HEK293 (cell line): ENCODE measurements around the gene RNASEH2A.

Experiments used
- FEZF1 ChIP-seq: fragments of 450-650 bp; formaldehyde crosslinking; IDR thresholded peaks from 2 replicates; pipeline ENCODE4 v1.5.1; 2016; ENCODE audit warnings: missing biosample characterization, missing genetic modification characterization
- GFI1B ChIP-seq: fragments of 450-650 bp; formaldehyde crosslinking; IDR thresholded peaks from 2 replicates; pipeline ENCODE4 v1.5.1; 2016; ENCODE audit warnings: missing biosample characterization, missing genetic modification characterization
- HOXA7 ChIP-seq: sonication (generic); formaldehyde crosslinking; IDR thresholded peaks from 2 replicates; pipeline ENCODE4 v1.8.1; 2022; ENCODE audit warnings: missing genetic modification reagents, borderline replicate concordance
- KLF1 ChIP-seq: fragments of 450-650 bp; formaldehyde crosslinking; IDR thresholded peaks from 2 replicates; pipeline ENCODE4 v1.5.1; 2016; ENCODE audit warnings: missing biosample characterization, missing genetic modification characterization
- OVOL3 ChIP-seq: fragments of 450-650 bp; formaldehyde crosslinking; IDR thresholded peaks from 2 replicates; pipeline ENCODE4 v1.5.1; 2016; ENCODE audit warnings: missing biosample characterization, missing genetic modification characterization
- PRDM4 ChIP-seq: fragments of 450-650 bp; formaldehyde crosslinking; IDR thresholded peaks from 2 replicates; pipeline ENCODE4 v1.5.1; 2017; ENCODE audit warnings: missing biosample characterization, missing genetic modification characterization
- SP2 ChIP-seq: fragments of 450-650 bp; formaldehyde crosslinking; IDR thresholded peaks from 2 replicates; pipeline ENCODE4 v1.5.1; 2016; ENCODE audit warnings: missing biosample characterization, missing genetic modification characterization
- TCF7L2 ChIP-seq: IDR thresholded peaks from 2 replicates; pipeline ENCODE4 v1.6.1; 2011; ENCODE audit warnings: low read depth, mild to moderate bottlenecking, inconsistent platforms, low read length, moderate library complexity, borderline replicate concordance
- ZFP41 ChIP-seq: fragments of 450-650 bp; formaldehyde crosslinking; IDR thresholded peaks from 2 replicates; pipeline ENCODE4 v1.5.1; 2016; ENCODE audit warnings: missing biosample characterization, missing genetic modification characterization, borderline replicate concordance
- ZNF132 ChIP-seq: fragments of 450-650 bp; formaldehyde crosslinking; IDR thresholded peaks from 2 replicates; pipeline ENCODE4 v1.5.1; 2017; ENCODE audit warnings: missing biosample characterization, missing genetic modification characterization, borderline replicate concordance
- ZNF138 ChIP-seq: fragments of 450-650 bp; formaldehyde crosslinking; IDR thresholded peaks from 2 replicates; pipeline ENCODE4 v1.5.1; 2016; ENCODE audit warnings: missing biosample characterization, missing genetic modification characterization, borderline replicate concordance
- ZNF140 ChIP-seq: fragments of 450-650 bp; formaldehyde crosslinking; IDR thresholded peaks from 2 replicates; pipeline ENCODE4 v1.5.1; 2016; ENCODE audit warnings: missing biosample characterization, missing genetic modification characterization
- ZNF214 ChIP-seq: fragments of 450-650 bp; formaldehyde crosslinking; IDR thresholded peaks from 2 replicates; pipeline ENCODE4 v1.5.1; 2017; ENCODE audit warnings: missing biosample characterization, mild to moderate bottlenecking, missing genetic modification characterization, borderline replicate concordance
- ZNF239 ChIP-seq: fragments of 450-650 bp; formaldehyde crosslinking; IDR thresholded peaks from 2 replicates; pipeline ENCODE4 v1.5.1; 2016; ENCODE audit warnings: missing biosample characterization, missing genetic modification characterization
- ZNF248 ChIP-seq: fragments of 450-650 bp; formaldehyde crosslinking; IDR thresholded peaks from 2 replicates; pipeline ENCODE4 v1.5.1; 2017; ENCODE audit warnings: missing biosample characterization, missing genetic modification characterization
- ZNF26 ChIP-seq: fragments of 450-650 bp; formaldehyde crosslinking; IDR thresholded peaks from 2 replicates; pipeline ENCODE4 v1.5.1; 2016; ENCODE audit warnings: missing biosample characterization, missing genetic modification characterization
- ZNF335 ChIP-seq: fragments of 450-650 bp; formaldehyde crosslinking; conservative IDR thresholded peaks from 2 replicates; pipeline ENCODE4 v1.5.1; 2016; ENCODE audit warnings: missing biosample characterization, missing genetic modification characterization
- ZNF350 ChIP-seq: fragments of 450-650 bp; formaldehyde crosslinking; IDR thresholded peaks from 2 replicates; pipeline ENCODE4 v1.5.0; 2017; ENCODE audit warnings: missing biosample characterization, mild to moderate bottlenecking, missing genetic modification characterization
- ZNF549 ChIP-seq: fragments of 450-650 bp; IDR thresholded peaks from 2 replicates; pipeline ENCODE4 v1.5.1; 2018; ENCODE audit warnings: missing biosample characterization, missing genetic modification characterization, mild to moderate bottlenecking, inconsistent platforms, moderate library complexity
- ZNF580 ChIP-seq: fragments of 450-650 bp; formaldehyde crosslinking; IDR thresholded peaks from 2 replicates; pipeline ENCODE4 v1.5.1; 2016; ENCODE audit warnings: missing biosample characterization, missing genetic modification characterization
- ZNF600 ChIP-seq: fragments of 450-650 bp; formaldehyde crosslinking; IDR thresholded peaks from 2 replicates; pipeline ENCODE4 v1.5.1; 2016; ENCODE audit warnings: missing biosample characterization, missing genetic modification characterization
- ZNF624 ChIP-seq: fragments of 450-650 bp; formaldehyde crosslinking; IDR thresholded peaks from 2 replicates; pipeline ENCODE4 v1.5.1; 2017; ENCODE audit warnings: missing biosample characterization, missing genetic modification characterization
- ZNF664 ChIP-seq: fragments of 450-650 bp; formaldehyde crosslinking; IDR thresholded peaks from 2 replicates; pipeline ENCODE4 v1.5.1; 2016; ENCODE audit warnings: missing biosample characterization, missing genetic modification characterization
- ZNF677 ChIP-seq: fragments of 450-650 bp; IDR thresholded peaks from 2 replicates; pipeline ENCODE4 v1.5.0; 2018; ENCODE audit warnings: missing biosample characterization, mild to moderate bottlenecking, missing genetic modification characterization, moderate library complexity
- ZNF692 ChIP-seq: fragments of 450-650 bp; formaldehyde crosslinking; IDR thresholded peaks from 2 replicates; pipeline ENCODE4 v1.5.1; 2016; ENCODE audit warnings: missing biosample characterization, missing genetic modification characterization
- ZNF768 ChIP-seq: fragments of 450-650 bp; formaldehyde crosslinking; IDR thresholded peaks from 2 replicates; pipeline ENCODE4 v1.5.1; 2018; ENCODE audit warnings: missing biosample characterization, mild to moderate bottlenecking, missing genetic modification characterization
- ZNF776 ChIP-seq: fragments of 450-650 bp; formaldehyde crosslinking; IDR thresholded peaks from 2 replicates; pipeline ENCODE4 v1.5.0; 2017; ENCODE audit warnings: missing biosample characterization, missing genetic modification characterization, borderline replicate concordance
- ZNF777 ChIP-seq: fragments of 450-650 bp; formaldehyde crosslinking; IDR thresholded peaks from 2 replicates; pipeline ENCODE4 v1.5.1; 2017; ENCODE audit warnings: missing biosample characterization, missing genetic modification characterization, borderline replicate concordance
- ZNF785 ChIP-seq: fragments of 450-650 bp; formaldehyde crosslinking; IDR thresholded peaks from 2 replicates; pipeline ENCODE4 v1.5.1; 2016; ENCODE audit warnings: missing biosample characterization, missing genetic modification characterization
- ZNF792 ChIP-seq: fragments of 450-650 bp; formaldehyde crosslinking; IDR thresholded peaks from 2 replicates; pipeline ENCODE4 v1.5.1; 2016; ENCODE audit warnings: missing biosample characterization, missing genetic modification characterization
- ZNF830 ChIP-seq: fragments of 450-650 bp; IDR thresholded peaks from 2 replicates; pipeline ENCODE4 v1.5.0; 2018; ENCODE audit warnings: missing biosample characterization, missing genetic modification characterization, low read depth, mild to moderate bottlenecking, moderate library complexity
- ZNF837 ChIP-seq: fragments of 450-650 bp; formaldehyde crosslinking; IDR thresholded peaks from 2 replicates; pipeline ENCODE4 v1.5.1; 2016; ENCODE audit warnings: missing biosample characterization, missing genetic modification characterization
- ZNF843 ChIP-seq: fragments of 450-650 bp; formaldehyde crosslinking; IDR thresholded peaks from 2 replicates; pipeline ENCODE4 v1.5.1; 2016; ENCODE audit warnings: missing biosample characterization, missing genetic modification characterization
- ZSCAN30 ChIP-seq: fragments of 450-650 bp; IDR thresholded peaks from 2 replicates; pipeline ENCODE4 v1.5.1; 2018; ENCODE audit warnings: missing biosample characterization, mild to moderate bottlenecking, missing genetic modification characterization, moderate library complexity
- ZSCAN4 ChIP-seq: fragments of 450-650 bp; formaldehyde crosslinking; IDR thresholded peaks from 2 replicates; pipeline ENCODE4 v1.5.1; 2017; ENCODE audit warnings: missing biosample characterization, missing genetic modification characterization

The RNASEH2A gene

GRCh38 chr19:12801466-12802266 is 4.7 kb upstream of the RNASEH2A start, which contains the start of the genes PRDX2 and THSD8 (continued):
- TF ChIP-seq ZNF132 (tag by site-specific recombination) (no peak), ZNF239 (tag by site-specific recombination) (no peak; the same call in 1 of the 2 replicates), ZNF248 (tag by site-specific recombination) (no peak), ZNF335 (tag by site-specific recombination) (peak; percentile 91), ZNF768 (no peak), HOXA7 (no peak), ZNF140 (tag by site-specific recombination) (no peak), ZNF138 (tag by site-specific recombination) (no peak), ZFP41 (tag by site-specific recombination) (no peak), ZSCAN4 (tag by site-specific recombination) (no peak), KLF1 (no peak), FEZF1 (tag by site-specific recombination) (no peak), ZNF830 (tag by site-specific recombination) (no peak), ZNF677 (tag by site-specific recombination) (no peak), ZSCAN30 (tag by site-specific recombination) (peak; percentile 95), ZNF214 (tag by site-specific recombination) (no peak), ZNF350 (tag by site-specific recombination) (no peak), PRDM4 (0 out of 2 replicates have a peak, but pooled peaks have one; percentile 9), ZNF664 (tag by site-specific recombination) (no peak), ZNF777 (tag by site-specific recombination) (peak; percentile 45; the same call in 1 of the 2 replicates), GFI1B (tag by site-specific recombination) (no peak), TCF7L2 (0 out of 2 replicates have a peak, but pooled peaks have one; percentile 20), ZNF785 (tag by site-specific recombination) (0 out of 2 replicates have a peak, but pooled peaks have one; percentile 18), ZNF600 (tag by site-specific recombination) (peak; percentile 46; the same call in 1 of the 2 replicates), ZNF843 (tag by site-specific recombination) (peak; percentile 51), ZNF580 (tag by site-specific recombination) (no peak), OVOL3 (tag by site-specific recombination) (no peak), ZNF26 (tag by site-specific recombination) (no peak), ZNF792 (0 out of 2 replicates have a peak, but pooled peaks have one; percentile 8), ZNF549 (tag by site-specific recombination) (no peak), ZNF692 (tag by site-specific recombination) (peak; percentile 98), ZNF776 (tag by site-specific recombination) (no peak), ZNF624 (tag by site-specific recombination) (no peak), SP2 (tag by site-specific recombination) (0 out of 2 replicates have a peak, but pooled peaks have one; percentile 13), ZNF837 (tag by site-specific recombination) (no peak)
